ENCODE results near the gene MBD5.

DNA sequence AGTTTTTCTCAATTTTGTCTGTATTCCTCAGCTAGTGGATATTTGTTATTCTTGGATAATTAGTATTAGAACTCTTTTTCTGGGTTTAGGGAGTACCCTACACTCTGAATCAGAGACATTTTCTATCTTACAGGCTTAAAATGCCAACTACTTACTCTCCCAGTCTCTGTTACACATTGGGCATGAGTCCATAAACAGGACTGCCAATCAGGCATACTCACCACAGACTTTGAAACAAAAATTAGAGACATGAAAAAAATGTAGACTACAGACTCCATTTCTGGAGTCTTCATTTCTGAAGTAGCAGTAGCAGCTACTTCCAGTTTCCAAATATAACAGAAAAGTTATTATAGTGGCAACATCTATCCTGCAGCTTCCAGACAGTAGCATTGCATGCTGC is 279.7 kb downstream of the MBD5 start:
- TF ChIP-seq, protein P1, sequence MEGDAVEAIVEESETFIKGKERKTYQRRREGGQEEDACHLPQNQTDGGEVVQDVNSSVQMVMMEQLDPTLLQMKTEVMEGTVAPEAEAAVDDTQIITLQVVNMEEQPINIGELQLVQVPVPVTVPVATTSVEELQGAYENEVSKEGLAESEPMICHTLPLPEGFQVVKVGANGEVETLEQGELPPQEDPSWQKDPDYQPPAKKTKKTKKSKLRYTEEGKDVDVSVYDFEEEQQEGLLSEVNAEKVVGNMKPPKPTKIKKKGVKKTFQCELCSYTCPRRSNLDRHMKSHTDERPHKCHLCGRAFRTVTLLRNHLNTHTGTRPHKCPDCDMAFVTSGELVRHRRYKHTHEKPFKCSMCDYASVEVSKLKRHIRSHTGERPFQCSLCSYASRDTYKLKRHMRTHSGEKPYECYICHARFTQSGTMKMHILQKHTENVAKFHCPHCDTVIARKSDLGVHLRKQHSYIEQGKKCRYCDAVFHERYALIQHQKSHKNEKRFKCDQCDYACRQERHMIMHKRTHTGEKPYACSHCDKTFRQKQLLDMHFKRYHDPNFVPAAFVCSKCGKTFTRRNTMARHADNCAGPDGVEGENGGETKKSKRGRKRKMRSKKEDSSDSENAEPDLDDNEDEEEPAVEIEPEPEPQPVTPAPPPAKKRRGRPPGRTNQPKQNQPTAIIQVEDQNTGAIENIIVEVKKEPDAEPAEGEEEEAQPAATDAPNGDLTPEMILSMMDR (optimal IDR thresholded peaks at IDR 0.05 in 1 of 3, IDR thresholded peaks at IDR 0.05 in 1 of 3, conservative IDR thresholded peaks at IDR 0.05 in 1 of 3; ENCODE audit: extremely low read depth in 1 of 3, insufficient read depth in 2 of 3, low read length in 3 of 3), result no peak
- TF ChIP-seq EZH2 (IDR thresholded peaks at IDR 0.05; ENCODE audit: low read length), result no peak
